Retina (tissue), 1 donor: Measurements from ENCODE around the gene DCP1A.
"Not testable (repeated sequence)": the region's sequence is repeated elsewhere in the genome, so short reads cannot be mapped to it uniquely, and the experiment has no call there.

ENCODE experiments used
- DNase-seq: peaks from one replicate; pipeline ENCODE4 v3.0.0-alpha.2; 2016

The DCP1A gene

GRCh38 chr3:53327986-53328385 is 19.4 kb downstream of the DCP1A start:
- DNase-seq = not testable (repeated sequence)

- DNase-seq = no peak
Observed at GRCh38 chr3:53324105-53324504, 23.2 kb downstream of the DCP1A start.

GRCh38 chr3:53320697-53321096 is 26.6 kb downstream of the DCP1A start:
- no peak for DNase-seq

- no peak for DNase-seq
Observed at GRCh38 chr3:53318522-53318921, 28.8 kb downstream of the DCP1A start.

GRCh38 chr3:53312832-53313231 is 34.5 kb downstream of the DCP1A start:
- no peak for DNase-seq

- DNase-seq = no peak
Observed at GRCh38 chr3:53311882-53312281, 35.5 kb downstream of the DCP1A start.

GRCh38 chr3:53303957-53304356 is 43.4 kb downstream of the DCP1A start:
- no peak for DNase-seq

- DNase-seq = no peak
Observed at GRCh38 chr3:53303549-53303948, 43.8 kb downstream of the DCP1A start.

GRCh38 chr3:53300826-53301225 is 46.5 kb downstream of the DCP1A start:
- DNase-seq = no peak

GRCh38 chr3:53299611-53300023 is 47.7 kb downstream of the DCP1A start:
- DNase-seq = peak; percentile 45

- no peak for DNase-seq
Observed at GRCh38 chr3:53295410-53295809, 51.9 kb downstream of the DCP1A start.

- no peak for DNase-seq
Observed at GRCh38 chr3:53293867-53294266, 53.5 kb downstream of the DCP1A start.

- no peak for DNase-seq
Observed at GRCh38 chr3:53288214-53288613, 59.1 kb downstream of the DCP1A start.

GRCh38 chr3:53287131-53287629 is 60.2 kb downstream of the DCP1A start:
- no peak for DNase-seq

GRCh38 chr3:53286727-53287126 is 60.6 kb downstream of the DCP1A start:
- no peak for DNase-seq

- DNase-seq = no peak
Observed at GRCh38 chr3:53282581-53282980, 64.8 kb downstream of the DCP1A start.

- no peak for DNase-seq
Observed at GRCh38 chr3:53278667-53279066, 68.7 kb downstream of the DCP1A start.

GRCh38 chr3:53274938-53275605 is 72.3 kb downstream of the DCP1A start:
- no peak for DNase-seq

- no peak for DNase-seq
Observed at GRCh38 chr3:53273146-53273670, 74.1 kb downstream of the DCP1A start.

- peak; percentile 74 for DNase-seq
Observed at GRCh38 chr3:53269888-53270880, 77.2 kb downstream of the DCP1A start.

- DNase-seq = not testable (repeated sequence)
Observed at GRCh38 chr3:53269193-53269592, 78.2 kb downstream of the DCP1A start.

GRCh38 chr3:53267766-53268165 is 79.6 kb downstream of the DCP1A start:
- DNase-seq = no peak

GRCh38 chr3:53264718-53265117 is 82.6 kb downstream of the DCP1A start:
- DNase-seq = no peak

GRCh38 chr3:53263907-53264306 is 83.4 kb downstream of the DCP1A start:
- DNase-seq = no peak
